Stimulated activated CD4-positive, alpha-beta T cell treated with anti-CD3 and anti-CD28 coated beads, TNF-alpha, amount 100 ng/mL, for 48 hours (primary cell): ENCODE measurements around the gene LZTR1.
"Not testable (repeated sequence)": the region's sequence is repeated elsewhere in the genome, so short reads cannot be mapped to it uniquely, and the experiment has no call there.

Experiments used
- DNase-seq, 3 donors: peaks; one replicate each; pipeline ENCODE4 v3.0.0-alpha.2; 2020; ENCODE audit warnings: low read depth in 3 of 3

The LZTR1 gene

GRCh38 chr22:20965888-20966855 lies 15.9 kb upstream of the LZTR1 start:
- no peak for DNase-seq

- no peak for DNase-seq
These were observed 15.0 kb upstream of the LZTR1 start, which contains the start of gene AIFM3 for GRCh38 chr22:20966883-20967696. TSS of gene AIFM3 (plus strand) at chr22:20967255. CDS start at chr22:20967945, 690 bp downstream.

GRCh38 chr22:20967697-20968211 lies 14.3 kb upstream of the LZTR1 start:
- no peak for DNase-seq

GRCh38 chr22:20968281-20968977 lies 13.7 kb upstream of the LZTR1 start:
- no peak for DNase-seq

GRCh38 chr22:20970939-20971657 lies 11.0 kb upstream of the LZTR1 start:
- no peak for DNase-seq

GRCh38 chr22:20972014-20972694 lies 9.9 kb upstream of the LZTR1 start:
- DNase-seq, result not testable (repeated sequence)

GRCh38 chr22:20972933-20973577 lies 9.0 kb upstream of the LZTR1 start:
- no peak for DNase-seq

- no peak for DNase-seq
These were observed 8.3 kb upstream of the LZTR1 start for GRCh38 chr22:20973634-20974286.

- DNase-seq, result no peak
These were observed 7.7 kb upstream of the LZTR1 start for GRCh38 chr22:20974336-20974955.

- DNase-seq, result no peak
These were observed 6.4 kb upstream of the LZTR1 start for GRCh38 chr22:20975541-20976290.

- no peak for DNase-seq
These were observed 5.7 kb upstream of the LZTR1 start for GRCh38 chr22:20976291-20976877.

GRCh38 chr22:20977019-20977418 lies 5.1 kb upstream of the LZTR1 start:
- DNase-seq, result no peak

GRCh38 chr22:20977516-20978170 lies 4.5 kb upstream of the LZTR1 start:
- DNase-seq, result no peak

GRCh38 chr22:20978419-20978818 lies 3.7 kb upstream of the LZTR1 start:
- DNase-seq, result no peak

GRCh38 chr22:20979243-20979809 lies 2.8 kb upstream of the LZTR1 start:
- peak; percentile 39 to 68 (median 57) for DNase-seq

GRCh38 chr22:20979940-20980453 lies 2.1 kb upstream of the LZTR1 start:
- no peak for DNase-seq

- no peak for DNase-seq
These were observed 1.6 kb upstream of the LZTR1 start for GRCh38 chr22:20980523-20980922.
